Hepatocyte (in vitro differentiated cells): ENCODE data around the gene BCAS4. TPM values are rescaled to one million over a fixed set of nuclear protein-coding genes. Genes with fewer than 3 reads are reported as not detected.
"Not testable (repeated sequence)": the region's sequence is repeated elsewhere in the genome, so short reads cannot be mapped to it uniquely, and the experiment has no call there.

Experiments
- DNase-seq: peaks from one replicate; pipeline ENCODE4 v3.0.0-alpha.2; 2016; ENCODE audit warnings: low spot score
- H2AFZ ChIP-seq: fragments of 200-600 bp; sonication (generic); 2 replicates; pipeline ENCODE4 v1.6.0; 2016; ENCODE audit warnings: antibody characterized with exemption, mild to moderate bottlenecking
- H3K27ac ChIP-seq: fragments of 200-600 bp; sonication (generic); 2 replicates; pipeline ENCODE4 v1.5.1; 2016; ENCODE audit warnings: mild to moderate bottlenecking
- H3K27me3 ChIP-seq: fragments of 200-600 bp; sonication (generic); 2 replicates; pipeline ENCODE4 v1.6.1; 2016
- H3K36me3 ChIP-seq: fragments of 200-600 bp; sonication (generic); replicated peaks from 2 replicates; pipeline ENCODE4 v1.5.1; 2016; ENCODE audit warnings: low read depth; ENCODE audit not compliant: insufficient read depth
- H3K4me1 ChIP-seq: fragments of 200-600 bp; sonication (generic); 2 replicates; pipeline ENCODE4 v1.5.1; 2016; ENCODE audit warnings: mild to moderate bottlenecking, moderate library complexity; ENCODE audit not compliant: insufficient read depth
- H3K4me2 ChIP-seq: fragments of 200-600 bp; sonication (generic); 2 replicates; pipeline ENCODE4 v1.6.0; 2016
- H3K4me3 ChIP-seq: fragments of 200-600 bp; sonication (generic); 2 replicates; pipeline ENCODE4 v1.5.1; 2016; ENCODE audit warnings: mild to moderate bottlenecking
- H3K79me2 ChIP-seq: fragments of 200-600 bp; sonication (generic); 2 replicates; pipeline ENCODE4 v1.6.0; 2017; ENCODE audit warnings: mild to moderate bottlenecking
- H3K9me2 ChIP-seq: fragments of 200-600 bp; sonication (generic); replicated peaks from 2 replicates; pipeline ENCODE4 v1.6.0; 2017; ENCODE audit warnings: mild to moderate bottlenecking; ENCODE audit not compliant: insufficient read depth
- H3K9me3 ChIP-seq: fragments of 200-600 bp; sonication (generic); 2 replicates; pipeline ENCODE4 v1.5.1; 2016; ENCODE audit warnings: low read depth, mild to moderate bottlenecking
- H4K20me1 ChIP-seq: fragments of 200-600 bp; sonication (generic); 2 replicates; pipeline ENCODE4 v1.6.0; 2016; ENCODE audit warnings: mild to moderate bottlenecking; ENCODE audit not compliant: insufficient read depth, poor library complexity, severe bottlenecking
- EZH2 ChIP-seq: fragments of 200-600 bp; sonication (generic); IDR thresholded peaks from 2 replicates; pipeline ENCODE4 v1.6.1; 2016; ENCODE audit warnings: antibody characterized with exemption, mild to moderate bottlenecking, borderline replicate concordance
- EZH2phosphoT487 ChIP-seq: fragments of 200-600 bp; sonication (generic); IDR thresholded peaks from one replicate; pipeline ENCODE4 v1.6.1; 2018; ENCODE audit warnings: antibody characterized with exemption, mild to moderate bottlenecking, low read depth, moderate library complexity; ENCODE audit not compliant: unreplicated experiment, severe bottlenecking
- WGBS: methylation state at CpG from one replicate; pipeline ENCODE4 v1.1.6; 2016; ENCODE audit warnings: low lambda C conversion rate; ENCODE audit errors: missing lambda C conversion rate; 5-methylcytosine and 5-hydroxymethylcytosine counted together
- polyA plus RNA-seq: library from polyadenylated mRNA; unstranded; fragments of >200 nt; fragmentation: Nextera tagmentation; extraction: Ambion mirVana; gene quantifications from 2 replicates; pipeline ENCODE4 v1.2.1, GENCODE V29; 2016
- total RNA-seq: library from RNA; depleted of rRNA; stranded (reverse); fragments of >200 nt; gene quantifications from 2 replicates; pipeline ENCODE4 v1.2.3, GENCODE V29; 2014
- TF ChIP-seq, protein P1 (sequence below): fragments of 200-600 bp; sonication (generic); IDR thresholded peaks from 2 replicates; pipeline ENCODE4 v1.5.1; 2016; ENCODE audit warnings: antibody characterized with exemption, mild to moderate bottlenecking; ENCODE audit not compliant: poor library complexity

Gene BCAS4
- total and polyA plus RNA-seq, 2 experiments from 2014 or later: 5.6 to 21.6 TPM

- WGBS: 96% methylated on average over 7 of the region's 7 CpGs
- H3K79me2 ChIP-seq: no peaks in the 10 kb centered on the region
- DNase-seq: no peak
- no peak overlapping the region for H3K27ac ChIP-seq
- H3K4me2 ChIP-seq: no peak overlapping the region
- H3K4me1 ChIP-seq: no peaks in the 10 kb centered on the region
- TF ChIP-seq EZH2phosphoT487: no peak
- TF ChIP-seq, protein P1, sequence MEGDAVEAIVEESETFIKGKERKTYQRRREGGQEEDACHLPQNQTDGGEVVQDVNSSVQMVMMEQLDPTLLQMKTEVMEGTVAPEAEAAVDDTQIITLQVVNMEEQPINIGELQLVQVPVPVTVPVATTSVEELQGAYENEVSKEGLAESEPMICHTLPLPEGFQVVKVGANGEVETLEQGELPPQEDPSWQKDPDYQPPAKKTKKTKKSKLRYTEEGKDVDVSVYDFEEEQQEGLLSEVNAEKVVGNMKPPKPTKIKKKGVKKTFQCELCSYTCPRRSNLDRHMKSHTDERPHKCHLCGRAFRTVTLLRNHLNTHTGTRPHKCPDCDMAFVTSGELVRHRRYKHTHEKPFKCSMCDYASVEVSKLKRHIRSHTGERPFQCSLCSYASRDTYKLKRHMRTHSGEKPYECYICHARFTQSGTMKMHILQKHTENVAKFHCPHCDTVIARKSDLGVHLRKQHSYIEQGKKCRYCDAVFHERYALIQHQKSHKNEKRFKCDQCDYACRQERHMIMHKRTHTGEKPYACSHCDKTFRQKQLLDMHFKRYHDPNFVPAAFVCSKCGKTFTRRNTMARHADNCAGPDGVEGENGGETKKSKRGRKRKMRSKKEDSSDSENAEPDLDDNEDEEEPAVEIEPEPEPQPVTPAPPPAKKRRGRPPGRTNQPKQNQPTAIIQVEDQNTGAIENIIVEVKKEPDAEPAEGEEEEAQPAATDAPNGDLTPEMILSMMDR: no peak
- TF ChIP-seq EZH2: no peak
- no peaks in the 10 kb centered on the region for H3K27me3 ChIP-seq
- no peaks in the 10 kb centered on the region for H3K9me2 ChIP-seq
- no peaks in the 10 kb centered on the region for H3K36me3 ChIP-seq
- H3K9me3 ChIP-seq: no peaks in the 10 kb centered on the region
- no peak overlapping the region for H3K4me3 ChIP-seq
- H4K20me1 ChIP-seq: no peaks in the 10 kb centered on the region
- H2AFZ ChIP-seq: no peak overlapping the region
Measured at GRCh38 chr20:50876816-50877215, 82.0 kb downstream of the BCAS4 start.

DNA sequence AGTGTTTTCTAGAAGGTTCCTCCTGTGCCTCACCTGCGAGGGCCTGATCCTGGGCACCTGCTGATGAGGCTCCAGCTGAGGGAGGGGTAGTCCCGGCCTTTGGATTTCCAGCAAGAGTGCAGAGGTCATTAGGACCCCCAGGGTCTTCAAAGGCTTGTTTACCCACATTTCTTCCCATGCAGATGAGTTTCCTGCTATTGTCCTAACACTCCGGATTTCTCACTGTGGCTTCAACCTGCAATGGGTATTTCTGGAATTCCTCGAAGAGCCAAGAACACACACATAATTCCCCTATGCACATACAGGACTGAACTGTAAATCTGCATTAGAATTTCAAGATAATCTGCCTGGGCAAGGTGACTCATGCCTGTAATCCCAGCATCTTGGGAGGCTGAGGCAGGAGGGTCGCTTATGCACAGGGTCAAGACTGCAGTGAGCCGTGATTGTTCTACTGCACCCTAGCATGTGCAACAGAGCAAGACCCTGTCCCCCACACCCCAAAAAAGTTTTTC, 82.4 kb downstream of the BCAS4 start:
- no peak for DNase-seq
- Histone ChIP-seq H3K4me3 (no peak overlapping the region), H3K79me2 (no peaks in the 10 kb centered on the region), H2AFZ (no peak overlapping the region), H3K36me3 (no peaks in the 10 kb centered on the region), H3K9me2 (no peaks in the 10 kb centered on the region), H3K27me3 (no peaks in the 10 kb centered on the region), H3K27ac (no peak overlapping the region), H3K4me1 (no peaks in the 10 kb centered on the region), H4K20me1 (no peaks in the 10 kb centered on the region), H3K4me2 (no peak overlapping the region), H3K9me3 (no peaks in the 10 kb centered on the region)
- TF ChIP-seq EZH2 (no peak), EZH2phosphoT487 (no peak)
- TF ChIP-seq, protein P1: no peak
- 82% methylated on average over 6 of the region's 6 CpGs for WGBS

DNA sequence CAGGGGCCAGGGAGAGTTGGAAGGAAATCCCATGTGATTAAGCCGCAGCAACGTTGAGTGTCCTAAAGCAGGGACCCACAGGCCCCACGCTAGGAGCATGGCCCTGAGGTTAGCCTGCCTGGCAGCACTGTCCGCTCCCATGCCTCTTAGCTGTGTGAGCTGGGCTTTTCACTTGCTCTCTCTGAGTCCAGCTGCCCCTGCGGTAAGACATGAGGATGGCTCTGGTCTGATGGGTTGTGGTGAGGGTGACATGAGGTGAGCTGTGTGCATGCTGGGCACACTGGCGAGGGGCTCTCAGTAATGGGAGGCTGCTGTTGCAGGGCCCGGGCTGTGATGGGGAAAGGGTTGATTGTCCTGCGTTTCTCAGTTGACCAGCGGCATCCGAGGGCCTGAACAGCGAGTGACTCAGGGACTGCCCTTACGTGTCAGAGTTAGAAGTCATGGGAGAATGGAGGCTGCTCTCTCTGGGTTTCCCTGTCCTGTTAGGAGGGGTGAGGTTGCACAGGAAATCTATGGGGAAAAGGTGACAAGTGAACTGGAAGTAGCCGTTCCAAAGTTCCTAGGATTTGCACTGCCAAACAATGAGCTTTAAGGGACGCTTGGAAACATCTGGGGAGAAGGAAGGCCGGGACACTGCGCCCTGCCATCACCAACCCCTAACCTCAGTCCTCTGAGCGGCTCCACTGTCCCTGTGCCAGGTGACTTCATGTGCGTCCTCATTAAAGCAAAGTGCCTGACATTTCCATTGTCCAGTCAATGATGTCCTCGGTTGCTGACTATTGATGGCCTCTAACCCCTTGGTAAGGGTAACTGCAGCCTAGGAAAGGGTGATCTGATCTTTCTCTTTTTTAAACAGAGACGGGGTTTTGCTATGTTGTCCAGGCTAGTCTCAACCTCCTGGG, 85.0 kb downstream of the BCAS4 start:
- no peak overlapping the region for H2AFZ ChIP-seq
- no peaks in the 10 kb centered on the region for H4K20me1 ChIP-seq
- H3K27ac ChIP-seq: no peak overlapping the region
- H3K9me2 ChIP-seq: no peaks in the 10 kb centered on the region
- H3K9me3 ChIP-seq: no peaks in the 10 kb centered on the region
- TF ChIP-seq, protein P1: no peak
- TF ChIP-seq EZH2phosphoT487 (no peak), EZH2 (no peak)
- no peaks in the 10 kb centered on the region for H3K4me1 ChIP-seq
- DNase-seq: no peak
- H3K27me3 ChIP-seq: no peaks in the 10 kb centered on the region
- H3K4me3 ChIP-seq: no peak overlapping the region
- H3K79me2 ChIP-seq: no peaks in the 10 kb centered on the region
- H3K4me2 ChIP-seq: no peak overlapping the region
- 92% methylated on average over 20 of the region's 20 CpGs for WGBS
- H3K36me3 ChIP-seq: no peaks in the 10 kb centered on the region

GRCh38 chr20:50881759-50882424, 87.0 kb downstream of the BCAS4 start:
- DNase-seq, H3K9me2 ChIP-seq, H3K27ac ChIP-seq, H3K4me2 ChIP-seq, H2AFZ ChIP-seq, H3K9me3 ChIP-seq, H4K20me1 ChIP-seq, H3K36me3 ChIP-seq, H3K27me3 ChIP-seq, H3K4me3 ChIP-seq, H3K4me1 ChIP-seq, H3K79me2 ChIP-seq: not testable (repeated sequence)
- WGBS: 94% methylated on average over 5 of the region's 5 CpGs
